Gastrocnemius medialis (tissue), 4 donors: Measurements from ENCODE around the gene ADCY5. TPM values are rescaled to one million over a fixed set of nuclear protein-coding genes. Genes with fewer than 3 reads are reported as not detected.

ENCODE experiments used
- ATAC-seq, 2 donors: fragments of 150-250 bp; one replicate each; pipeline ENCODE4 v1.9.1; 2016
- DNase-seq, 2 donors: peaks; one replicate each; pipeline ENCODE4 v3.0.0-alpha.2; 2019
- H3K27ac ChIP-seq, 4 donors: fragments of 200-600 bp; sonication (generic); 1 replicate in 1 of 4; 2 replicates in 3 of 4; pipeline ENCODE4 v1.5.1; 2016 to 2018; ENCODE audit warnings: mild to moderate bottlenecking in 2 of 4, moderate library complexity in 1 of 4
- H3K27me3 ChIP-seq, 3 donors: fragments of 200-600 bp; sonication (generic) in 2 of 3; 1 replicate in 1 of 3; 2 replicates in 2 of 3; pipeline versions ENCODE4 v1.5.1 to v1.6.0; 2016 to 2019; ENCODE audit warnings: mild to moderate bottlenecking in 1 of 3, moderate library complexity in 1 of 3
- H3K36me3 ChIP-seq, 2 donors: fragments of 200-600 bp; sonication (generic) in 1 of 2; one replicate each; pipeline ENCODE4 v1.5.1; 2017 to 2018
- H3K4me1 ChIP-seq, 2 donors: fragments of 200-600 bp; sonication (generic) in 1 of 2; one replicate each; pipeline ENCODE4 v1.5.1; 2016 to 2017; ENCODE audit warnings: mild to moderate bottlenecking in 2 of 2
- H3K4me3 ChIP-seq, 4 donors: fragments of 200-600 bp; sonication (generic) in 3 of 4; 1 replicate in 1 of 4; 2 replicates in 3 of 4; pipeline ENCODE4 v1.5.1; 2016 to 2019; ENCODE audit warnings: mild to moderate bottlenecking in 2 of 4
- H3K9me3 ChIP-seq, 3 donors: fragments of 200-600 bp; sonication (generic) in 2 of 3; 1 replicate in 1 of 3; 2 replicates in 2 of 3; pipeline ENCODE4 v1.5.1; 2016 to 2019
- POLR2A ChIP-seq, 2 donors: fragments of 450-650 bp; IDR thresholded peaks; one replicate each; pipeline ENCODE4 v1.6.1; 2017; ENCODE audit warnings: antibody characterized with exemption in 2 of 2, mild to moderate bottlenecking in 2 of 2, moderate library complexity in 2 of 2
- in situ Hi-C, 4 donors: fragments of 200-750 bp; cut with MboI; loops; one replicate each; pipeline versions ENCODE4 v1.15.0 to v1.8.0; 2017; ENCODE audit warnings: low sequenced_read_pairs in 4 of 4
- intact Hi-C: fragments of 100-400 bp; cut with DNase I; formaldehyde crosslinking; loops from one replicate; pipeline ENCODE4 v1.15.1; 2023; ENCODE audit warnings: low total_unique reads
- total RNA-seq, 4 donors: library from RNA; depleted of rRNA; stranded (reverse); fragments of >200 nt; gene quantifications; one replicate each; pipeline versions ENCODE4 v1.1.0 to v1.2.3, GENCODE V29; 2016
- TF ChIP-seq, protein P1 (sequence below), 5 experiments: fragments of 450-650 bp in 3 of 5; fragments of 200-600 bp in 2 of 5; sonication (generic) in 2 of 5; IDR thresholded peaks in 4 of 5; conservative IDR thresholded peaks in 1 of 5; 1 replicate in 4 of 5; 2 replicates in 1 of 5; pipeline ENCODE4 v1.5.1; 2016 to 2019; ENCODE audit warnings: antibody characterized with exemption in 5 of 5, mild to moderate bottlenecking in 3 of 5, moderate library complexity in 3 of 5

ADCY5 gene
- total RNA-seq, 4 donors from 2014 or later: 1.0 to 6.4 (median 4.3) TPM

DNA sequence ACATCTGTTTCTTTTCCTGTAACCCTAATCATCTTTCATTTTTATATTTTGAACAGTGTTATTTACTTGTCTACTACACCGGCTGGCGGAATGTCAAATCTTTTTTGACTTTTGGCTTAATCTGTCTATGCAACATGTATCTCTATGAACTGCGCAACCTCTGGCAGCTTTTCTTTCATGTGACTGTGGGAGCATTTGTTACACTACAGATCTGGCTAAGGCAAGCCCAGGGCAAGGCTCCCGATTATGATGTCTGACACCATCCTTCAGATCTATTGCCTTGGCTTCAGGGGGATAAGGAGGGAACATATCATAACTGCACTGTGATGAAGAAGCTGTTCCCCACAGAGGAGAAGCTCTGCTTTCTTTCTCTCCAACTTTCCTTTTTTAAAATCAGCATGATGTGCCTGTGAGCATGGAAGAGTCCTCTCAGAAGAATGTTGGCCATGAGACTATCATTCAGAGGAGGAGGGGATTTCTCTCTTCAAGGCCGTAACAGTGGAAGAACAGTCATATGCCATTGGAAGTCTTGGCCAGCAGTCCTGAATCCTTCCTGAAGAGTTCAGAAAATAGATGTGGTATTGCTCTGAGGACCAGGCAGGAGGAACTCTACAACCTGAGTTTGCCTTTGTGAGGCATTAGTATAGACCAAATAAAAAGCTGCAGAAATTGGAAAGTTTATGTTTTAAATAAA lies 177.3 kb downstream of the ADCY5 start:
- TF ChIP-seq POLR2A (IDR thresholded peaks at IDR 0.05): no peak
- TF ChIP-seq, protein P1, sequence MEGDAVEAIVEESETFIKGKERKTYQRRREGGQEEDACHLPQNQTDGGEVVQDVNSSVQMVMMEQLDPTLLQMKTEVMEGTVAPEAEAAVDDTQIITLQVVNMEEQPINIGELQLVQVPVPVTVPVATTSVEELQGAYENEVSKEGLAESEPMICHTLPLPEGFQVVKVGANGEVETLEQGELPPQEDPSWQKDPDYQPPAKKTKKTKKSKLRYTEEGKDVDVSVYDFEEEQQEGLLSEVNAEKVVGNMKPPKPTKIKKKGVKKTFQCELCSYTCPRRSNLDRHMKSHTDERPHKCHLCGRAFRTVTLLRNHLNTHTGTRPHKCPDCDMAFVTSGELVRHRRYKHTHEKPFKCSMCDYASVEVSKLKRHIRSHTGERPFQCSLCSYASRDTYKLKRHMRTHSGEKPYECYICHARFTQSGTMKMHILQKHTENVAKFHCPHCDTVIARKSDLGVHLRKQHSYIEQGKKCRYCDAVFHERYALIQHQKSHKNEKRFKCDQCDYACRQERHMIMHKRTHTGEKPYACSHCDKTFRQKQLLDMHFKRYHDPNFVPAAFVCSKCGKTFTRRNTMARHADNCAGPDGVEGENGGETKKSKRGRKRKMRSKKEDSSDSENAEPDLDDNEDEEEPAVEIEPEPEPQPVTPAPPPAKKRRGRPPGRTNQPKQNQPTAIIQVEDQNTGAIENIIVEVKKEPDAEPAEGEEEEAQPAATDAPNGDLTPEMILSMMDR (IDR thresholded peaks at IDR 0.05 in 4 of 5, conservative IDR thresholded peaks at IDR 0.05 in 1 of 5): no peak
- DNase-seq (peak; percentile 38 to 66), ATAC-seq (peak; percentile 88 to 92)
- no peaks in the 10 kb centered on the region for H3K36me3 ChIP-seq
- H3K4me3 ChIP-seq: no peak overlapping the region
- intact Hi-C loops (no loop called here), in situ Hi-C loops (loop anchor here in 2 of 4 donors (25.0 kb wide), 1 partner anchor 334 kb away; no protein-coding TSS in a partner anchor)
- H3K9me3 ChIP-seq: no peaks in the 10 kb centered on the region
- no peaks in the 10 kb centered on the region for H3K27me3 ChIP-seq
- H3K27ac ChIP-seq: peak overlapping the region in 3 of 4 donors; percentile 28 to 62 (median 33)
- H3K4me1 ChIP-seq: peaks cover 9 to 15% of the 10 kb centered on the region in 2 donors

DNA sequence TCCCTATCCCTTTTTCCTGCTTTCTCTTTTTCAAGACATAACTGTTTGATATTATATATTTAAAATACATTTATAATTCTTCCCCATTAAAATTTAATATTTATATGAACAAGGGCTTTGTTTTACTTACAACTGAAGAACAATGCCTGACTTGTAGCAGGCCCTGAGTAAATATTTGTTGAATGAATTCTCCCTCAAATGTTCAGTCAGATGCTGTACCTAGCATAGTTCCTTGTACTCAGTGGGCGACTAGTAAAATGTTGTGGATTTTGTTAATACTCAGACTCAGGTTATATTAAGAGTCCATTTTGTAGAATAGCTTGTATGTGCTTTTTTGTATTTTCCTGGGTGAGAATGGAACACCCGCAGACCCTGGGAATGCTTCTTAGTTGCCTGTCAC lies 178.1 kb downstream of the ADCY5 start:
- in situ Hi-C loops (loop anchor here in 2 of 4 donors (25.0 kb wide), 1 partner anchor 334 kb away; no protein-coding TSS in a partner anchor), intact Hi-C loops (no loop called here)
- no peaks in the 10 kb centered on the region for H3K36me3 ChIP-seq
- peaks cover 9 to 15% of the 10 kb centered on the region in 2 donors for H3K4me1 ChIP-seq
- H3K27ac ChIP-seq: no peak overlapping the region
- no peak overlapping the region for H3K4me3 ChIP-seq
- TF ChIP-seq, protein P1 (IDR thresholded peaks at IDR 0.05 in 4 of 5, conservative IDR thresholded peaks at IDR 0.05 in 1 of 5): no peak
- no peak for TF ChIP-seq POLR2A (IDR thresholded peaks at IDR 0.05)
- DNase-seq: no peak
- no peak for ATAC-seq
- H3K9me3 ChIP-seq: no peaks in the 10 kb centered on the region
- no peaks in the 10 kb centered on the region for H3K27me3 ChIP-seq

DNA sequence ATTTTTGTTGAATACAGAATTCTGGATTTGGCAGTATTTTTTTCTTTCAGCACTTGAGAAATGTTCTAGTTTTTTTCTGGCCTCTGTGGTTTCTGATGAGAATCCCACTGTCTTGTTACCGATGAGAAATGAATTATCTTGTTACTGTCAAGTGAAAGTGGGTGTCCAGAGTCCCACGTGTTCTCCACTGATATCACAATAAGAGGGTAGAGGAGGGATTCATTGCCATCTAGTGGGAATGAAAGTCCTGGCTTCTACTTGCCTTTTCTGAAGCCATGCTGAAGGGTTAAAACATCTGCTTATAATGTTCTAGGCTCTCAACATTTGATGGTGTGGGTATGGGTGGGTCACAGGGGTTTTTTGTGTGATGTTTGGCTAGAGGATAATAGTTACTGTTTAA lies 181.1 kb downstream of the ADCY5 start:
- no peak for TF ChIP-seq POLR2A (IDR thresholded peaks at IDR 0.05)
- TF ChIP-seq, protein P1 (IDR thresholded peaks at IDR 0.05 in 4 of 5, conservative IDR thresholded peaks at IDR 0.05 in 1 of 5): no peak
- Histone ChIP-seq H3K4me1 (peaks cover 9 to 11% of the 10 kb centered on the region in 2 donors), H3K4me3 (no peak overlapping the region), H3K27me3 (no peaks in the 10 kb centered on the region), H3K9me3 (no peaks in the 10 kb centered on the region), H3K36me3 (peaks cover 0 to 6% of the 10 kb centered on the region in 2 donors), H3K27ac (no peak overlapping the region)
- DNase-seq: no peak
- in situ Hi-C loops: loop anchor here in 2 of 4 donors (25.0 kb wide), 1 partner anchor 331 kb away; no protein-coding TSS in a partner anchor
- intact Hi-C loops: no loop called here
- ATAC-seq: no peak

DNA sequence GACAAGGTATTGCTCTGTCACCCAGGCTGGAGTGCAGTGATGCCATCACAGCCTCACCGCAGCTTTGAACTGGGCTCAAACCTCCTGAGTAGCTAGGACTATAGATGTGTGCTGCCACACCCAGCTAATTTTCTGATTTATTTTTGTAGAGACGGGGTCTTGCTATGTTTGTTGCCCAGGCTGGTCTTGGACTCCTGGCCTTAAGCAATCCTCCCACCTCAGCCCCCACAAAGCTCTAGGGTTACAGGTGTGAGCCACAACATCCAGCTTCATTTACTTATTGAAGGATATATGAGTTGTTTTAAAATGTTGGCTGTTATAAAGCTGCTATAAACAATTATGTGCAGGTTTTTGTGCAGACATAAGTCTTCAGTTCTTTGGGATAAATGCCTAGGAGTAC lies 184.9 kb downstream of the ADCY5 start:
- ATAC-seq (no peak), DNase-seq (no peak)
- peaks cover 0 to 6% of the 10 kb centered on the region in 2 donors for H3K36me3 ChIP-seq
- TF ChIP-seq, protein P1 (IDR thresholded peaks at IDR 0.05 in 4 of 5, conservative IDR thresholded peaks at IDR 0.05 in 1 of 5): no peak
- TF ChIP-seq POLR2A (IDR thresholded peaks at IDR 0.05): no peak
- H3K4me3 ChIP-seq: no peak overlapping the region
- H3K27me3 ChIP-seq: no peaks in the 10 kb centered on the region
- no peak overlapping the region for H3K27ac ChIP-seq
- no peaks in the 10 kb centered on the region for H3K4me1 ChIP-seq
- H3K9me3 ChIP-seq: no peaks in the 10 kb centered on the region
- intact Hi-C loops (no loop called here), in situ Hi-C loops (loop anchor here in 2 of 4 donors (25.0 kb wide), 1 partner anchor 327 kb away; no protein-coding TSS in a partner anchor)
